GM12878 (cell line): ENCODE measurements around the gene TRANK1. TPM values are rescaled to one million over a fixed set of nuclear protein-coding genes. Genes with fewer than 3 reads are reported as not detected.

Experiments
- ATAC-seq: fragments of 200-7000 bp; cut with Tn5 transposase; 3 replicates; pipeline ENCODE4 v1.9.1; 2020; ENCODE audit warnings: mild to moderate bottlenecking, moderate library complexity
- BruUV-seq: library from RNA; stranded (reverse); fragments of 400-500 nt; replicated peaks from 2 replicates; lab custom pipeline; 2021; lab: Mats Ljungman, UMichigan
- CTCF ChIA-PET: fragments of 300-600 bp; sonication (Branson Sonifier 250); formaldehyde crosslinking; extraction: SDS; loops from one replicate; lab custom pipeline; 2021; ENCODE audit warnings: inconsistent platforms; lab: Yijun Ruan, JAX
- POLR2A ChIA-PET: fragments of 350-600 bp; formaldehyde crosslinking; extraction: SDS; loops from one replicate; lab custom pipeline; 2021; ENCODE audit warnings: inconsistent platforms; lab: Charles Lee
- RAD21 ChIA-PET: fragments of 300-600 bp; sonication (Branson Sonifier 250); formaldehyde crosslinking; loops from one replicate; lab custom pipeline; 2023; ENCODE audit warnings: antibody characterized with exemption; ENCODE audit not compliant: unreplicated experiment; lab: Charles Lee
- SMC1A ChIA-PET: fragments of 300-600 bp; sonication (Branson Sonifier 250); formaldehyde crosslinking; loops from one replicate; lab custom pipeline; 2023; ENCODE audit not compliant: unreplicated experiment, uncharacterized antibody; lab: Charles Lee
- DNase-seq: peaks from one replicate; pipeline ENCODE4 v3.0.0-alpha.2; 2011; ENCODE audit warnings: low read depth, low spot score
- FAIRE-seq: peaks from 3 replicates; lab custom pipeline; 2011; peaks lifted over from hg19 to GRCh38; lab: Jason Lieb, UNC
- H2AFZ ChIP-seq: 2 replicates; pipeline ENCODE4 v1.6.0; 2011; ENCODE audit warnings: low read depth, low read length, control low read depth; ENCODE audit not compliant: control insufficient read depth
- H3K27ac ChIP-seq: 2 replicates; pipeline ENCODE4 v1.5.1; 2011; ENCODE audit warnings: control low read depth; ENCODE audit not compliant: control insufficient read depth, insufficient read depth
- H3K27me3 ChIP-seq, 2 experiments: replicated peaks in 1 of 2; 2 replicates each; pipeline versions ENCODE4 v1.6.0 to v1.6.1; 2011; ENCODE audit warnings: low read length in 1 of 2; ENCODE audit not compliant: control insufficient read depth in 2 of 2, insufficient read depth in 2 of 2
- H3K36me3 ChIP-seq, 2 experiments: 2 replicates each; pipeline ENCODE4 v1.5.1; 2011; ENCODE audit warnings: low read length in 1 of 2; ENCODE audit not compliant: control insufficient read depth in 2 of 2, insufficient read depth in 2 of 2
- H3K4me1 ChIP-seq: 2 replicates; pipeline ENCODE4 v1.6.1; 2011; ENCODE audit warnings: mild to moderate bottlenecking, low read length, moderate library complexity, mixed read lengths; ENCODE audit not compliant: control insufficient read depth, insufficient read depth
- H3K4me2 ChIP-seq: 2 replicates; pipeline ENCODE4 v1.6.0; 2011; ENCODE audit warnings: control low read depth; ENCODE audit not compliant: control insufficient read depth, insufficient read depth
- H3K4me3 ChIP-seq: fragments of 200-600 bp; sonication (generic); 2 replicates; pipeline ENCODE4 v1.5.1; 2016
- H3K79me2 ChIP-seq: 2 replicates; pipeline ENCODE4 v1.6.0; 2011; ENCODE audit warnings: low read length; ENCODE audit not compliant: control insufficient read depth, insufficient read depth
- H3K9ac ChIP-seq: 2 replicates; pipeline ENCODE4 v1.8.0; 2011; ENCODE audit warnings: low read length, control low read depth, mixed read lengths; ENCODE audit not compliant: control insufficient read depth, insufficient read depth
- H3K9me3 ChIP-seq: replicated peaks from 3 replicates; pipeline ENCODE4 v1.5.1; 2011; ENCODE audit warnings: mild to moderate bottlenecking, low read length; ENCODE audit not compliant: control insufficient read depth, insufficient read depth
- H4K20me1 ChIP-seq: 2 replicates; pipeline ENCODE4 v1.6.0; 2011; ENCODE audit not compliant: control insufficient read depth, insufficient read depth
- ATF7 ChIP-seq: fragments of 450-650 bp; IDR thresholded peaks from 2 replicates; pipeline ENCODE4 v1.6.1; 2016; ENCODE audit warnings: low read depth, mild to moderate bottlenecking
- E2F4 ChIP-seq: IDR thresholded peaks from 2 replicates; pipeline ENCODE4 v1.6.1; 2012; ENCODE audit warnings: low read depth, low read length, improper control_type of control experiment
- EED ChIP-seq: sonication (generic); IDR thresholded peaks from 2 replicates; pipeline ENCODE4 v1.6.1; 2016; ENCODE audit warnings: antibody characterized with exemption, low read depth
- EZH2 ChIP-seq: IDR thresholded peaks from 2 replicates; pipeline ENCODE4 v1.6.1; 2012; ENCODE audit warnings: low read depth, mild to moderate bottlenecking, control low read depth, inconsistent platforms, low read length, borderline replicate concordance; ENCODE audit not compliant: control insufficient read depth
- MTA3 ChIP-seq: IDR thresholded peaks from 2 replicates; pipeline ENCODE4 v1.6.1; 2012; ENCODE audit warnings: low read length, inconsistent platforms, borderline replicate concordance
- NFYA ChIP-seq: IDR thresholded peaks from 2 replicates; pipeline ENCODE4 v1.6.1; 2011; ENCODE audit warnings: low read depth, mild to moderate bottlenecking, low read length, improper control_type of control experiment, borderline replicate concordance
- RELA ChIP-seq: fragments of 450-650 bp; IDR thresholded peaks from 2 replicates; pipeline ENCODE4 v1.8.0; 2014; ENCODE audit warnings: borderline replicate concordance; ENCODE audit not compliant: partially characterized antibody
- SMC3 ChIP-seq: IDR thresholded peaks from 2 replicates; pipeline ENCODE4 v1.6.1; 2011; ENCODE audit warnings: low read length, improper control_type of control experiment, borderline replicate concordance
- TAF1 ChIP-seq: IDR thresholded peaks from 2 replicates; pipeline ENCODE4 v1.6.1; 2011; ENCODE audit warnings: mild to moderate bottlenecking, low read depth, low read length, borderline replicate concordance
- TCF3 ChIP-seq: IDR thresholded peaks from 2 replicates; pipeline ENCODE4 v1.6.1; 2012; ENCODE audit warnings: low read depth, mild to moderate bottlenecking, low read length, borderline replicate concordance; ENCODE audit not compliant: insufficient read depth
- ZBTB33 ChIP-seq: fragments of 450-650 bp; IDR thresholded peaks from 2 replicates; pipeline ENCODE4 v1.6.1; 2017; ENCODE audit warnings: mild to moderate bottlenecking
- whole genome bisulfite sequencing: methylation state at CpG from one replicate; pipeline ENCODE4 v1.1.6; 2016; ENCODE audit warnings: low lambda C conversion rate; ENCODE audit not compliant: insufficient replicate concordance, insufficient coverage; ENCODE audit errors: missing lambda C conversion rate; 5-methylcytosine and 5-hydroxymethylcytosine counted together
- in situ Hi-C: fragments of 300-500 bp; cut with MboI; formaldehyde crosslinking; loops from 9 replicates; pipeline ENCODE4 v1.14.3; 2018; ENCODE audit warnings: mixed read lengths
- intact Hi-C: fragments of 100-400 bp; cut with micrococcal nuclease; formaldehyde crosslinking; loops from one replicate; pipeline ENCODE4 v1.14.2; 2022; ENCODE audit not compliant: unreplicated experiment
- polyA plus RNA-seq, 11 experiments: library from polyadenylated mRNA; depleted of rRNA in 4 of 11; unstranded in 6 of 11; stranded (reverse) in 5 of 11; fragments of >200 nt; fragmentation: Nextera tagmentation in 4 of 11; fragmentation: Illumina TruSeq in 1 of 11; extraction: Ambion mirVana in 4 of 11; extraction: Trizol in 1 of 11; gene quantifications; 1 replicate in 1 of 11; 2 replicates in 10 of 11; pipeline versions ENCODE4 v1.2.1 to v1.2.3, GENCODE V29; 2011 to 2016; ENCODE audit warnings: inconsistent platforms in 2 of 11, missing spikeins in 2 of 11, low read depth in 1 of 11
- total RNA-seq, 4 experiments: library from RNA; depleted of rRNA in 3 of 4; stranded (reverse); fragments of >200 nt in 3 of 4; fragmentation: Illumina TruSeq in 1 of 4; extraction: Trizol in 1 of 4; gene quantifications; 2 replicates each; pipeline versions ENCODE4 v1.2.1 to v1.2.3, GENCODE V29; 2013 to 2021
- TF ChIP-seq, protein P1 (sequence below): IDR thresholded peaks from 2 replicates; pipeline ENCODE4 v1.6.1; 2011; ENCODE audit warnings: mild to moderate bottlenecking, low read depth, low read length, moderate library complexity; ENCODE audit not compliant: insufficient replicate concordance
- TF ChIP-seq, protein P2 (sequence below): fragments of 450-650 bp; IDR thresholded peaks from 2 replicates; pipeline ENCODE4 v1.6.1; 2016; ENCODE audit warnings: mild to moderate bottlenecking, moderate library complexity, borderline replicate concordance

Gene TRANK1
- total and polyA plus RNA-seq, 10 of the 15 experiments (the other 5 are each of a cell fraction or from before 2014, with no cell fraction given), result 0.46 to 8.8 (median 1.1) TPM

GRCh38 chr3:36941658-36942057, 3.2 kb downstream of the TRANK1 start (continued):
- no peak for TF ChIP-seq EZH2

GRCh38 chr3:36941162-36941561, 3.7 kb downstream of the TRANK1 start:
- in situ Hi-C loops, result no loop called here
- ChIA-PET RAD21 (interaction anchor here (0.7 kb wide), 1 partner anchor 13 kb away, joined by 3 read pairs; no protein-coding TSS in a partner anchor), CTCF (no interaction called here), SMC1A (no interaction called here), POLR2A (no interaction called here)
- H3K27me3 ChIP-seq, result peaks cover 7 to 12% of the 10 kb centered on the region in 2 experiments; a peak in 3 of 4 replicates
- 54% methylated on average over 2 of the region's 2 CpGs for WGBS
- DNase-seq (no peak), FAIRE-seq (no peak), ATAC-seq (no peak)
- no TSS peak for BruUV-seq
- H2AFZ ChIP-seq, result no peak overlapping the region
- H3K27ac ChIP-seq, result no peak overlapping the region
- no peaks in the 10 kb centered on the region for H4K20me1 ChIP-seq
- H3K4me3 ChIP-seq, result no peak overlapping the region
- peaks cover 5% of the 10 kb centered on the region; the same call in 2 of the 3 replicates for H3K9me3 ChIP-seq
- no peak overlapping the region for H3K9ac ChIP-seq
- peaks cover 6% of the 10 kb centered on the region; the same call in 1 of the 2 replicates for H3K4me1 ChIP-seq
- TF ChIP-seq, protein P1, sequence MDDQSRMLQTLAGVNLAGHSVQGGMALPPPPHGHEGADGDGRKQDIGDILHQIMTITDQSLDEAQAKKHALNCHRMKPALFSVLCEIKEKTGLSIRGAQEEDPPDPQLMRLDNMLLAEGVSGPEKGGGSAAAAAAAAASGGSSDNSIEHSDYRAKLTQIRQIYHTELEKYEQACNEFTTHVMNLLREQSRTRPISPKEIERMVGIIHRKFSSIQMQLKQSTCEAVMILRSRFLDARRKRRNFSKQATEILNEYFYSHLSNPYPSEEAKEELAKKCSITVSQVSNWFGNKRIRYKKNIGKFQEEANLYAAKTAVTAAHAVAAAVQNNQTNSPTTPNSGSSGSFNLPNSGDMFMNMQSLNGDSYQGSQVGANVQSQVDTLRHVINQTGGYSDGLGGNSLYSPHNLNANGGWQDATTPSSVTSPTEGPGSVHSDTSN, result no peak
- TF ChIP-seq RELA (no peak), MTA3 (no peak), EED (no peak), TCF3 (no peak), NFYA (no peak), E2F4 (no peak), TAF1 (no peak), SMC3 (no peak), ATF7 (no peak), ZBTB33 (no peak)
- TF ChIP-seq, protein P2, sequence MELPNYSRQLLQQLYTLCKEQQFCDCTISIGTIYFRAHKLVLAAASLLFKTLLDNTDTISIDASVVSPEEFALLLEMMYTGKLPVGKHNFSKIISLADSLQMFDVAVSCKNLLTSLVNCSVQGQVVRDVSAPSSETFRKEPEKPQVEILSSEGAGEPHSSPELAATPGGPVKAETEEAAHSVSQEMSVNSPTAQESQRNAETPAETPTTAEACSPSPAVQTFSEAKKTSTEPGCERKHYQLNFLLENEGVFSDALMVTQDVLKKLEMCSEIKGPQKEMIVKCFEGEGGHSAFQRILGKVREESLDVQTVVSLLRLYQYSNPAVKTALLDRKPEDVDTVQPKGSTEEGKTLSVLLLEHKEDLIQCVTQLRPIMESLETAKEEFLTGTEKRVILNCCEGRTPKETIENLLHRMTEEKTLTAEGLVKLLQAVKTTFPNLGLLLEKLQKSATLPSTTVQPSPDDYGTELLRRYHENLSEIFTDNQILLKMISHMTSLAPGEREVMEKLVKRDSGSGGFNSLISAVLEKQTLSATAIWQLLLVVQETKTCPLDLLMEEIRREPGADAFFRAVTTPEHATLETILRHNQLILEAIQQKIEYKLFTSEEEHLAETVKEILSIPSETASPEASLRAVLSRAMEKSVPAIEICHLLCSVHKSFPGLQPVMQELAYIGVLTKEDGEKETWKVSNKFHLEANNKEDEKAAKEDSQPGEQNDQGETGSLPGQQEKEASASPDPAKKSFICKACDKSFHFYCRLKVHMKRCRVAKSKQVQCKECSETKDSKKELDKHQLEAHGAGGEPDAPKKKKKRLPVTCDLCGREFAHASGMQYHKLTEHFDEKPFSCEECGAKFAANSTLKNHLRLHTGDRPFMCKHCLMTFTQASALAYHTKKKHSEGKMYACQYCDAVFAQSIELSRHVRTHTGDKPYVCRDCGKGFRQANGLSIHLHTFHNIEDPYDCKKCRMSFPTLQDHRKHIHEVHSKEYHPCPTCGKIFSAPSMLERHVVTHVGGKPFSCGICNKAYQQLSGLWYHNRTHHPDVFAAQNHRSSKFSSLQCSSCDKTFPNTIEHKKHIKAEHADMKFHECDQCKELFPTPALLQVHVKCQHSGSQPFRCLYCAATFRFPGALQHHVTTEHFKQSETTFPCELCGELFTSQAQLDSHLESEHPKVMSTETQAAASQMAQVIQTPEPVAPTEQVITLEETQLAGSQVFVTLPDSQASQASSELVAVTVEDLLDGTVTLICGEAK, result no peak
- TF ChIP-seq, all 136 proteins: peak for 0
- no peak overlapping the region for H3K4me2 ChIP-seq
- no peaks in the 10 kb centered on the region for H3K36me3 ChIP-seq
- no peaks in the 10 kb centered on the region for H3K79me2 ChIP-seq
- intact Hi-C loops, result no loop called here
